CD8-positive, alpha-beta memory T cell (primary cell): ENCODE data around the gene EEF1AKMT3. TPM values are rescaled to one million over a fixed set of nuclear protein-coding genes. Genes with fewer than 3 reads are reported as not detected.

Experiments
- polyA plus RNA-seq: library from polyadenylated mRNA; unstranded; fragments of 300-500 nt; fragmentation: Illumina TruSeq; gene quantifications from one replicate; pipeline ENCODE4 v1.2.3, GENCODE V29; 2021
- total RNA-seq, 2 experiments: library from RNA; stranded (reverse); gene quantifications; one replicate each; pipeline ENCODE4 v1.2.3, GENCODE V29; 2021

The EEF1AKMT3 gene
- total and polyA plus RNA-seq, 3 experiments from 2014 or later: 3.3 to 3.9 (median 3.5) TPM

Other genes with a start within 250 kb of the EEF1AKMT3 start
- gene MBD6, start 249.8 kb upstream of the EEF1AKMT3 start, total RNA-seq: 10 to 100 TPM; 49.0 to 54.7 TPM
- 4.2 TPM for gene MBD6, start 249.8 kb upstream of the EEF1AKMT3 start, polyA plus RNA-seq
- 10 to 100 TPM; 98.7 to 99.3 TPM for gene DCTN2, start 225.4 kb upstream of the EEF1AKMT3 start, total RNA-seq
- gene DCTN2, start 225.4 kb upstream of the EEF1AKMT3 start, polyA plus RNA-seq: 80.8 TPM
- 1 to 10 TPM; 1.8 to 2.1 TPM for gene KIF5A, start 222.6 kb upstream of the EEF1AKMT3 start, total RNA-seq
- 0.12 TPM for gene KIF5A, start 222.6 kb upstream of the EEF1AKMT3 start, polyA plus RNA-seq
- 10 to 100 TPM; 24.7 to 29.7 TPM for gene PIP4K2C, start 181.4 kb upstream of the EEF1AKMT3 start, total RNA-seq
- gene PIP4K2C, start 181.4 kb upstream of the EEF1AKMT3 start, polyA plus RNA-seq: 40.6 TPM
- gene DTX3, start 167.8 kb upstream of the EEF1AKMT3 start, total RNA-seq: 10 to 100 TPM; 16.7 to 18.3 TPM
- gene DTX3, start 167.8 kb upstream of the EEF1AKMT3 start, polyA plus RNA-seq: 7.2 TPM
- gene ARHGEF25, start 161.2 kb upstream of the EEF1AKMT3 start, total RNA-seq: 1 to 10 TPM; 1.4 to 1.9 TPM
- not detected for gene ARHGEF25, start 161.2 kb upstream of the EEF1AKMT3 start, polyA plus RNA-seq
- gene B4GALNT1, start 139.4 kb upstream of the EEF1AKMT3 start, total RNA-seq: 1 to 10 TPM; 2.9 to 4.1 TPM
- gene B4GALNT1, start 139.4 kb upstream of the EEF1AKMT3 start, polyA plus RNA-seq: not detected
- gene OS9, start 78.5 kb upstream of the EEF1AKMT3 start, total RNA-seq: 100 to 1,000 TPM in 1 of 2 experiments, 10 to 100 TPM in 1; 96.8 to 103 TPM
- 86.9 TPM for gene OS9, start 78.5 kb upstream of the EEF1AKMT3 start, polyA plus RNA-seq
- 10 to 100 TPM; 29.9 to 31.7 TPM for gene AGAP2, start 33.9 kb upstream of the EEF1AKMT3 start, total RNA-seq
- gene AGAP2, start 33.9 kb upstream of the EEF1AKMT3 start, polyA plus RNA-seq: 6.4 TPM
- 10 to 100 TPM; 12.0 to 13.0 TPM for gene TSPAN31, start 27.6 kb upstream of the EEF1AKMT3 start, total RNA-seq
- gene TSPAN31, start 27.6 kb upstream of the EEF1AKMT3 start, polyA plus RNA-seq: 46.9 TPM
- 100 to 1,000 TPM; 268 to 304 TPM for gene CDK4, start 20.3 kb upstream of the EEF1AKMT3 start, total RNA-seq
- 76.0 TPM for gene CDK4, start 20.3 kb upstream of the EEF1AKMT3 start, polyA plus RNA-seq
- 10 to 100 TPM; 26.3 to 27.2 TPM for gene MARCHF9, start 17.5 kb upstream of the EEF1AKMT3 start, total RNA-seq
- gene MARCHF9, start 17.5 kb upstream of the EEF1AKMT3 start, polyA plus RNA-seq: 5.7 TPM
- gene CYP27B1, start 5.5 kb upstream of the EEF1AKMT3 start, total RNA-seq: 1 to 10 TPM; 7.2 to 7.4 TPM
- gene CYP27B1, start 5.5 kb upstream of the EEF1AKMT3 start, polyA plus RNA-seq: 0.52 TPM
- gene METTL1, start 509 bp upstream of the EEF1AKMT3 start, total RNA-seq: 10 to 100 TPM; 69.8 to 74.2 TPM
- 18.6 TPM for gene METTL1, start 509 bp upstream of the EEF1AKMT3 start, polyA plus RNA-seq
- 10 to 100 TPM; 64.0 to 69.0 TPM for gene TSFM, start 10.2 kb downstream of the EEF1AKMT3 start, total RNA-seq
- gene TSFM, start 10.2 kb downstream of the EEF1AKMT3 start, polyA plus RNA-seq: 32.6 TPM
- gene AVIL, start 46.1 kb downstream of the EEF1AKMT3 start, total RNA-seq: 1 to 10 TPM; 2.3 to 2.5 TPM
- gene AVIL, start 46.1 kb downstream of the EEF1AKMT3 start, polyA plus RNA-seq: 0.40 TPM
- 10 to 100 TPM; 72.8 to 76.4 TPM for gene CTDSP2, start 74.1 kb downstream of the EEF1AKMT3 start, total RNA-seq
- gene CTDSP2, start 74.1 kb downstream of the EEF1AKMT3 start, polyA plus RNA-seq: 55.0 TPM
- gene ATP23, start 169.0 kb downstream of the EEF1AKMT3 start, total RNA-seq: 10 to 100 TPM; 10.1 to 11.8 TPM
- gene ATP23, start 169.0 kb downstream of the EEF1AKMT3 start, polyA plus RNA-seq: 22.0 TPM